Adrenal gland (tissue), 12 donors: ENCODE results near the gene SF3B4. TPM values are rescaled to one million over a fixed set of nuclear protein-coding genes. Genes with fewer than 3 reads are reported as not detected.
"Not testable (repeated sequence)": the region's sequence is repeated elsewhere in the genome, so short reads cannot be mapped to it uniquely, and the experiment has no call there.

ENCODE experiments used
- DNase-seq, 7 donors: peaks; one replicate each; pipeline ENCODE4 v3.0.0-alpha.2; 2019 to 2020
- H3K27ac ChIP-seq, 5 donors: fragments of 200-600 bp; sonication (generic) in 4 of 5; 1 replicate in 3 of 5; 2 replicates in 2 of 5; pipeline versions ENCODE4 v1.5.1 to v1.8.0; 2016 to 2020; ENCODE audit warnings: mild to moderate bottlenecking in 1 of 5
- H3K27me3 ChIP-seq: fragments of 200-600 bp; 2 replicates; pipeline ENCODE4 v1.8.0; 2021
- H3K36me3 ChIP-seq, 2 donors: fragments of 200-600 bp; replicated peaks in 1 of 2; 1 replicate in 1 of 2; 2 replicates in 1 of 2; pipeline versions ENCODE4 v1.5.1 to v1.8.0; 2018 to 2022
- H3K4me1 ChIP-seq, 2 donors: fragments of 200-600 bp; replicated peaks in 1 of 2; 1 replicate in 1 of 2; 2 replicates in 1 of 2; pipeline versions ENCODE4 v1.5.1 to v1.8.0; 2018 to 2021
- H3K4me3 ChIP-seq, 4 donors: fragments of 200-600 bp; sonication (generic) in 3 of 4; one replicate each; pipeline ENCODE4 v1.5.1; 2016 to 2018
- H3K9me3 ChIP-seq, 3 donors: fragments of 200-600 bp; sonication (generic) in 1 of 3; replicated peaks in 1 of 3; 1 replicate in 2 of 3; 2 replicates in 1 of 3; pipeline versions ENCODE4 v1.5.1 to v1.8.0; 2016 to 2021
- POLR2A ChIP-seq, 2 donors: fragments of 450-650 bp; IDR thresholded peaks; one replicate each; pipeline ENCODE4 v1.6.1; 2017; ENCODE audit warnings: antibody characterized with exemption in 2 of 2, mild to moderate bottlenecking in 2 of 2, moderate library complexity in 1 of 2
- WGBS, 4 donors: extraction: QIAGEN DNeasy Blood & Tissue Kit in 2 of 4; methylation state at CpG; one replicate each; pipeline versions ENCODE4 v1.1.5 to v1.1.7; 2013 to 2017; 5-methylcytosine and 5-hydroxymethylcytosine counted together
- intact Hi-C, 2 donors: fragments of 100-400 bp; cut with DNase I; formaldehyde crosslinking; loops; one replicate each; pipeline versions ENCODE4 v1.14.1 to v1.15.0; 2022 to 2023
- polyA plus RNA-seq, 3 donors: library from polyadenylated mRNA; stranded (reverse); fragments of 200-250 nt in 2 of 3; fragments of 350-450 nt in 1 of 3; fragmentation: Illumina TruSeq in 1 of 3; extraction: RNeasy Lipid Tissue Mini Kit (QIAGEN cat#74804) in 1 of 3; gene quantifications; one replicate each; pipeline ENCODE4 v1.2.3, GENCODE V29; 2013 to 2014
- total RNA-seq, 9 donors: library from RNA; depleted of rRNA in 4 of 9; stranded (reverse); fragments of >200 nt in 4 of 9; fragments of 120-200 nt in 1 of 9; fragmentation: NEBNext Ultra II Directional in 1 of 9; extraction: Animal tissue kit (Norgen Biotek cat#: 25700) in 1 of 9; gene quantifications; one replicate each; pipeline versions ENCODE4 v1.1.0 to v1.2.4, GENCODE V29; 2013 to 2023
- TF ChIP-seq, protein P1 (sequence below), 6 experiments: fragments of 450-650 bp in 4 of 6; fragments of 200-600 bp in 2 of 6; sonication (generic) in 1 of 6; IDR thresholded peaks; 1 replicate in 5 of 6; 2 replicates in 1 of 6; pipeline versions ENCODE4 v1.5.1 to v1.8.0; 2016 to 2021; ENCODE audit warnings: antibody characterized with exemption in 6 of 6, mild to moderate bottlenecking in 2 of 6, moderate library complexity in 1 of 6
- donor health status: healthy with polysubstance abuse.
- donor health status: Bipolar disorder and iron deficiency.
- donor health status: DM: yes; HTN: yes; CAD: no.
- donor health status: DM: no; HTN: no; CAD: no.
- donor health status: DM: no; HTN: no; CAD: no.
- donor health status: DM: yes; HTN: yes; CAD: no.

The SF3B4 gene
- total and polyA plus RNA-seq, 12 donors, result 10.2 to 83.6 (median 42.2) TPM

DNA sequence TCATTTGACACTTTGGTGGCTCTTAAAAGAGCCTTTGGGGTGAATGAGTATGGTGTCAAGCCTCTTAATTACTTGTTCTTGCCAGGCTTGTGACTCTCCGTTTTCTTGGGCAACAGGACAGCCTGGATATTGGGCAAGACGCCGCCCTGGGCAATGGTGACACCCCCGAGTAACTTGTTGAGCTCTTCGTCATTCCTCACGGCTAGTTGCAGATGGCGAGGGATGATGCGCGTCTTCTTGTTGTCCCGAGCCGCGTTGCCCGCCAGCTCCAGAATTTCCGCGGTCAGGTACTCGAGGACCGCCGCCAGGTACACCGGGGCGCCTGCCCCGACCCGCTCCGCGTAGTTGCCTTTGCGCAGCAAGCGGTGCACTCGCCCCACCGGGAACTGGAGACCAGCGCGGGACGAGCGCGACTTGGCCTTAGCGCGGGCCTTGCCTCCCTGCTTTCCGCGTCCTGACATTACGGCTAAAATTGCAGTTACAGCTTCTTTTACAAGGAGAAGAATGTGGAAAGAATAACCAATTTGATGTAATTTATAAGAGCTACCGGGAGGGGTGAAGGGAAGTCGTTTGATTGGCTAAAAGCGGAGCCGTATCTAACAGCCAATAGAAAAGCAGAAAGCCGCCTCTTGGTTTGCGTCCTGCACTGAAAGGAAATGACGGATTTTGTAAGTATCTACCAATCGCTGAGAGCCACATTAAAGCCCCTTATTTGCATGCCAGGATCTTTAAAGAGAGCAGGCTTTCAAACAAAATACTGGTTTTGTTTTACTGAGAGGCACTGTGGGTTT is 40.0 kb downstream of the SF3B4 start:
- Histone ChIP-seq H3K27me3 (no peaks in the 10 kb centered on the region), H3K27ac (peak overlapping the region; percentile 95 to 100 (median 99)), H3K4me3 (peak overlapping the region; percentile 9 to 81 (median 56)), H3K9me3 (no peaks in the 10 kb centered on the region), H3K36me3 (no peaks in the 10 kb centered on the region), H3K4me1 (peaks cover 9 to 15% of the 10 kb centered on the region in 2 donors)
- TF ChIP-seq, protein P1, sequence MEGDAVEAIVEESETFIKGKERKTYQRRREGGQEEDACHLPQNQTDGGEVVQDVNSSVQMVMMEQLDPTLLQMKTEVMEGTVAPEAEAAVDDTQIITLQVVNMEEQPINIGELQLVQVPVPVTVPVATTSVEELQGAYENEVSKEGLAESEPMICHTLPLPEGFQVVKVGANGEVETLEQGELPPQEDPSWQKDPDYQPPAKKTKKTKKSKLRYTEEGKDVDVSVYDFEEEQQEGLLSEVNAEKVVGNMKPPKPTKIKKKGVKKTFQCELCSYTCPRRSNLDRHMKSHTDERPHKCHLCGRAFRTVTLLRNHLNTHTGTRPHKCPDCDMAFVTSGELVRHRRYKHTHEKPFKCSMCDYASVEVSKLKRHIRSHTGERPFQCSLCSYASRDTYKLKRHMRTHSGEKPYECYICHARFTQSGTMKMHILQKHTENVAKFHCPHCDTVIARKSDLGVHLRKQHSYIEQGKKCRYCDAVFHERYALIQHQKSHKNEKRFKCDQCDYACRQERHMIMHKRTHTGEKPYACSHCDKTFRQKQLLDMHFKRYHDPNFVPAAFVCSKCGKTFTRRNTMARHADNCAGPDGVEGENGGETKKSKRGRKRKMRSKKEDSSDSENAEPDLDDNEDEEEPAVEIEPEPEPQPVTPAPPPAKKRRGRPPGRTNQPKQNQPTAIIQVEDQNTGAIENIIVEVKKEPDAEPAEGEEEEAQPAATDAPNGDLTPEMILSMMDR (IDR thresholded peaks at IDR 0.05), result peak in 3 of 6 experiments; percentile 20 to 41 (median 31)
- TF ChIP-seq POLR2A (IDR thresholded peaks at IDR 0.05), result peak; percentile 96 to 97
- intact Hi-C loops, result no loop called here
- 0 to 1% (median 0%) methylated on average over 24 to 46 of the region's 46 CpGs for WGBS, 4 donors
- DNase-seq, result peak; percentile 84 to 97 (median 91)

GRCh38 chr1:149887196-149887455 is 40.5 kb downstream of the SF3B4 start:
- 0 to 1% (median 0%) methylated on average over 8 to 13 of the region's 13 CpGs for WGBS, 4 donors
- DNase-seq, H3K9me3 ChIP-seq, H3K36me3 ChIP-seq, H3K27me3 ChIP-seq, intact Hi-C loops: not testable (repeated sequence)
- Histone ChIP-seq H3K4me3 (peak overlapping the region; percentile 9 to 81 (median 56)), H3K4me1 (peaks cover 9 to 15% of the 10 kb centered on the region in 2 donors), H3K27ac (peak overlapping the region; percentile 95 to 100 (median 99))

GRCh38 chr1:149886396-149887195 is 41.0 kb downstream of the SF3B4 start:
- WGBS, 4 donors, result 0% methylated on average over 20 to 62 of the region's 62 CpGs
- intact Hi-C loops, result no loop called here

GRCh38 chr1:149886121-149886395 is 41.5 kb downstream of the SF3B4 start:
- 0 to 1% (median 0%) methylated on average over 9 to 19 of the region's 19 CpGs; no CpG with 5 or more reads in 1 of the 4 donors for WGBS, 4 donors
- intact Hi-C loops, H3K27me3 ChIP-seq, H3K9me3 ChIP-seq, H3K36me3 ChIP-seq: not testable (repeated sequence)
- DNase-seq, result peak in 1 of 7 donors; percentile 42
- peak overlapping the region; percentile 95 to 100 (median 98) for H3K27ac ChIP-seq
- H3K4me1 ChIP-seq, result peaks cover 9 to 15% of the 10 kb centered on the region in 2 donors
- peak overlapping the region; percentile 67 to 81 (median 72) for H3K4me3 ChIP-seq

More at GRCh38 chr1:149886396-149887195, 41.0 kb downstream of the SF3B4 start:
- Histone ChIP-seq H3K27me3 (no peaks in the 10 kb centered on the region), H3K9me3 (no peaks in the 10 kb centered on the region), H3K4me1 (peaks cover 9 to 15% of the 10 kb centered on the region in 2 donors), H3K36me3 (no peaks in the 10 kb centered on the region), H3K27ac (peak overlapping the region; percentile 95 to 100 (median 99)), H3K4me3 (peak overlapping the region; percentile 67 to 81 (median 72))
- TF ChIP-seq, protein P1 (IDR thresholded peaks at IDR 0.05), result peak in 1 of 6 experiments; percentile 50
- TF ChIP-seq POLR2A (IDR thresholded peaks at IDR 0.05), result peak; percentile 100
- peak; percentile 92 to 98 (median 95) for DNase-seq

- peak; percentile 86 to 96 (median 94) for DNase-seq
- intact Hi-C loops, result no loop called here
- Histone ChIP-seq H3K36me3 (no peaks in the 10 kb centered on the region), H3K4me1 (peaks cover 9 to 15% of the 10 kb centered on the region in 2 donors), H3K4me3 (peak overlapping the region; percentile 67 to 81 (median 72)), H3K27me3 (no peaks in the 10 kb centered on the region), H3K27ac (peak overlapping the region; percentile 95 to 100 (median 98)), H3K9me3 (no peaks in the 10 kb centered on the region)
- TF ChIP-seq, protein P1 (IDR thresholded peaks at IDR 0.05), result peak in 4 of 6 experiments; percentile 13 to 25 (median 22)
- peak; percentile 59 to 86 for TF ChIP-seq POLR2A (IDR thresholded peaks at IDR 0.05)
- WGBS, 4 donors, result 0 to 1% (median 1%) methylated on average over 32 to 36 of the region's 36 CpGs
Measured at GRCh38 chr1:149885339-149886120, 42.1 kb downstream of the SF3B4 start.
